Activated T-cell treated with anti-CD3 and anti-CD28 coated beads, Interleukin-2, amount 50 U/mL, for 1 hour (primary cell): ENCODE data around the gene HMGXB4.

ENCODE experiments used
- DNase-seq: peaks from one replicate; pipeline ENCODE4 v3.0.0-alpha.2; 2020

HMGXB4 gene

GRCh38 chr22:35328472-35328885 is 71.2 kb downstream of the HMGXB4 start:
- DNase-seq: no peak

- DNase-seq: no peak
These were observed 72.0 kb downstream of the HMGXB4 start for GRCh38 chr22:35329114-35329847.

- peak; percentile 44 for DNase-seq
These were observed 73.1 kb downstream of the HMGXB4 start for GRCh38 chr22:35330258-35330861.

- no peak for DNase-seq
These were observed 75.0 kb downstream of the HMGXB4 start for GRCh38 chr22:35332278-35332677.

GRCh38 chr22:35333220-35333619 is 75.9 kb downstream of the HMGXB4 start:
- DNase-seq: no peak

- DNase-seq: no peak
These were observed 76.7 kb downstream of the HMGXB4 start for GRCh38 chr22:35334004-35334403.

- no peak for DNase-seq
These were observed 78.2 kb downstream of the HMGXB4 start for GRCh38 chr22:35335468-35335867.

GRCh38 chr22:35335936-35336781 is 78.9 kb downstream of the HMGXB4 start:
- no peak for DNase-seq

- no peak for DNase-seq
These were observed 80.6 kb downstream of the HMGXB4 start for GRCh38 chr22:35337932-35338331.

GRCh38 chr22:35341090-35341874 is 84.0 kb downstream of the HMGXB4 start:
- no peak for DNase-seq

GRCh38 chr22:35342390-35342789 is 85.1 kb downstream of the HMGXB4 start:
- no peak for DNase-seq

GRCh38 chr22:35343664-35344550 is 86.6 kb downstream of the HMGXB4 start:
- no peak for DNase-seq

GRCh38 chr22:35344956-35345690 is 87.8 kb downstream of the HMGXB4 start:
- DNase-seq: no peak
